Activated CD4-positive, alpha-beta T cell treated with anti-CD3 and anti-CD28 coated beads, Interleukin-10, Interleukin-2, amounts not matched to agents 100 ng/mL and 50 ng/mL, durations not matched to agents 16 hours and 8 hours (primary cell): ENCODE results near the gene TUBB8B.
"Not testable (repeated sequence)": the region's sequence is repeated elsewhere in the genome, so short reads cannot be mapped to it uniquely, and the experiment has no call there.

Source experiments
- DNase-seq: peaks from one replicate; pipeline ENCODE4 v3.0.0-alpha.2; 2020

Gene TUBB8B

DNA sequence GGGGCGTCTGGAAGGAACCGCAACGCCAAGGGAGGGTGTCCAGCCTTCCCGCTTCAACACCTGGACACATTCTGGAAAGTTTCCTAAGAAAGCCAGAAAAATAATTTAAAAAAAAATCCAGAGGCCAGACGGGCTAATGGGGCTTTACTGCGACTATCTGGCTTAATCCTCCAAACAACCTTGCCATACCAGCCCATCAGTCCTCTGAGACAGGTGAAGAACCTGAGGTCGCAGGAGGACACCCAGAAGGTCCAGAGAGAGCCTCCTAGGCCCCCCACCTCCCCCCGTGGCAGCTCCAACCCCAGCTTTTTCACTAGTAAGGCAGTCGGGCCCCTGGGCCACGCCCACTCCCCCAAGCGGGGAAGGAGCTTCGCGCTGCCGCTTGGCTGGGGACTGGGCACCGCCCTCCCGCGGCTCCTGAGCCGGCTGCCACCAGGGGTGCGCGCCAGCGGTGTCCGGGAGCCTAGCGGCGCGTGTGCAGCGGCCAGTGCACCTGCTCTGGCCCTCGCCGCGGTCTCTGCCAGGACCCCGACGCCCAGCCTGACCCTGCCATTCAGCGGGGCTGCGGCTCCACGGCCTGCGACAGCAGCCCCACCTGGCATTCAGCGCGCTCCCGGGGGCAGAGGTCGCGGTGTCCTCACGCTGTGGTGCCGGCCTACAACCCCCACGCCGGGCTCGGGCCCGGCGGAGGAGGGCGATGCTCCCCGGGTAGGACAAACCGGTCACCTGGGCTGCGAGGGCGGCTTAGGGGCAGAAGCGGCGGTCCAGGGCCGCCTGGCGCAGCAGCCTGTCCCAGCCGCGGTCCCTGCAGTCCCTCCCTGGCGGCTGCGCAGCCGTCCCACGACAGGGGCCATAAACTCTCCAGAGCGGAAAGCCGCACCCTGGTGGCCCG, 37.8 kb downstream of the TUBB8B start:
- not testable (repeated sequence) for DNase-seq

DNA sequence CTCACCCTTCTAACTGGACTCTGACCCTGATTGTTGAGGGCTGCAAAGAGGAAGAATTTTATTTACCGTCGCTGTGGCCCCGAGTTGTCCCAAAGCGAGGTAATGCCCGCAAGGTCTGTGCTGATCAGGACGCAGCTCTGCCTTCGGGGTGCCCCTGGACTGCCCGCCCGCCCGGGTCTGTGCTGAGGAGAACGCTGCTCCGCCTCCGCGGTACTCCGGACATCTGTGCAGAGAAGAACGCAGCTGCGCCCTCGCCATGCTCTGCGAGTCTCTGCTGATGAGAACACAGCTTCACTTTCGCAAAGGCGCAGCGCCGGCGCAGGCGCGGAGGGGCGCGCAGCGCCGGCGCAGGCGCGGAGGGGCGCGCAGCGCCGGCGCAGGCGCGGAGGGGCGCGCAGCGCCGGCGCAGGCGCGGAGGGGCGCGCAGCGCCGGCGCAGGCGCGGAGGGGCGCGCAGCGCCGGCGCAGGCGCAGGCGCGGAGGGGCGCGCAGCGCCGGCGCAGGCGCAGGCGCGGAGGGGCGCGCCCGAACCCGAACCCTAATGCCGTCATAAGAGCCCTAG, 38.7 kb downstream of the TUBB8B start:
- not testable (repeated sequence) for DNase-seq

DNA sequence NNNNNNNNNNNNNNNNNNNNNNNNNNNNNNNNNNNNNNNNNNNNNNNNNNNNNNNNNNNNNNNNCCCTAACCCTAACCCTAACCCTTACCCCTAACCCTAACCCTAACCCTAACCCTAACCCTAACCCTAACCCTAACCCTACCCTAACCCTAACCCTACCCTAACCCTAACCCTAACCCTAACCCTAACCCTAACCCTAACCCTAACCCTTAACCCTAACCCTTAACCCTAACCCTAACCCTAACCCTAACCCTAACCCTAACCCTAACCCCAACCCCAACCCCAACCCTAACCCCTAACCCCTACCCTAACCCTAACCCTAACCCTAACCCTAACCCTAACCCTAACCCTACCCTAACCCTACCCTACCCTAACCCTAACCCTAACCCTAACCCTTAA, 39.5 kb downstream of the TUBB8B start:
- not testable (repeated sequence) for DNase-seq
